AG09319 (cell line): ENCODE data around the gene BUD31.

Source experiments
- DNase-seq: peaks from one replicate; pipeline ENCODE4 v3.0.0-alpha.2; 2010; ENCODE audit warnings: low read depth; ENCODE audit errors: extremely low read depth
- CTCF ChIP-seq: IDR thresholded peaks from 2 replicates; pipeline ENCODE4 v1.5.1; 2011; ENCODE audit warnings: low read depth, mild to moderate bottlenecking, inconsistent platforms, low read length, moderate library complexity

Gene BUD31

GRCh38 chr7:99440195-99440594 is 31.4 kb downstream of the BUD31 start:
- no peak for DNase-seq
- TF ChIP-seq CTCF: no peak

GRCh38 chr7:99446096-99446495 is 37.3 kb downstream of the BUD31 start:
- TF ChIP-seq CTCF: no peak
- DNase-seq: no peak

GRCh38 chr7:99447943-99448342 is 39.2 kb downstream of the BUD31 start:
- DNase-seq: no peak
- no peak for TF ChIP-seq CTCF

- no peak for TF ChIP-seq CTCF
- DNase-seq: no peak
Measured at GRCh38 chr7:99448855-99449254, 40.1 kb downstream of the BUD31 start.

- TF ChIP-seq CTCF: no peak
- no peak for DNase-seq
Measured at GRCh38 chr7:99449326-99449725, 40.6 kb downstream of the BUD31 start.

GRCh38 chr7:99451936-99452335 is 43.2 kb downstream of the BUD31 start:
- TF ChIP-seq CTCF: no peak
- no peak for DNase-seq

- no peak for TF ChIP-seq CTCF
- DNase-seq: no peak
Measured at GRCh38 chr7:99452541-99452940, 43.8 kb downstream of the BUD31 start.
